AG10803 (cell line): ENCODE measurements around the gene CHAF1B.
A peak's percentile ranks its signal among the peaks of the same experiment; 100 is the strongest.
"Not testable (repeated sequence)": the region's sequence is repeated elsewhere in the genome, so short reads cannot be mapped to it uniquely, and the experiment has no call there.

Experiments used
- DNase-seq: peaks from one replicate; pipeline ENCODE4 v3.0.0; 2010; ENCODE audit warnings: low read depth
- H3K4me3 ChIP-seq: 2 replicates; pipeline ENCODE4 v1.5.1; 2011; ENCODE audit warnings: mild to moderate bottlenecking, low read length, control low read depth
- CTCF ChIP-seq: conservative IDR thresholded peaks from 2 replicates; pipeline ENCODE4 v1.5.1; 2011; ENCODE audit warnings: mild to moderate bottlenecking, low read length, control low read depth, inconsistent platforms

The CHAF1B gene

DNA sequence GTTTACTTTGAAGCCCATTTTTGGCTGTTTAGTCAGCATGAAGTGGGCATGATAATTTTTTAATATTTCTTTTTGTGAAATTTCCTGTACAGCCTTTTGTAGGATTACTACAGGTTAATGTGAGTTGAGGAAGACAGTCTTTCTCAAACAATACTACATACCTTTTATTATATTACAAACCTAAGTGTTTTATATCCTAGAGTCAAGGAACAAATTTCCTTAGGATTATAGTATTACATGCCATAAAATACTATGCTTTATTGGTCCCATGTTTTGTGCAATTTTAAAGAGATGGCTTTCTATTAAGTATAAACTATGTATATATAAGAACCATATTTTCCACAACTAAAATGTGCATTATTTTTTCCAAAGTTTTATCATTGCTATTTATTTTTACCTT, 9.2 kb upstream of the CHAF1B start:
- no peak overlapping the region for H3K4me3 ChIP-seq
- DNase-seq, result no peak
- no peak for TF ChIP-seq CTCF

DNA sequence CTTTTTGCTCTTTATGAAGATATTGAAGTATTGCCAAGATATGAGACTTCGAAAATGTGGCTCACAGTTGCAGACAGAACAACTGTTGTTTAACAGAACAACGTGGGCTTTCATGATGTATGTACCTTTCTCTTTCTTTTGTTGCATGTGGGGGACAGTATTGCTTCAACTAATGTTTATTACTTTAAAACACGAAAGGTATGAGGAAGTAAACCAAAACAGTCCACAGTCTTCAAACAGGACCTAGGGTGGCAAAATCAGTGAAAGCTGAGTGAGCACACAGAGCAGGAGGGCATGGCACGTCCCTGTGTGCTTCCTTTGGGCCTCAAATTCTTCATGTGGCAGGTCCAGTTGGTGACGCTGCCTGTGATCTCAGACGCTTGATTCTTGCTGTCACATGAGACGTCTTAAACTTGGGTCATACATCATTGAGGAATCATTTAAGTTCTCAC, 7.8 kb upstream of the CHAF1B start:
- no peak overlapping the region for H3K4me3 ChIP-seq
- no peak for TF ChIP-seq CTCF
- peak; percentile 36 for DNase-seq

- no peak for DNase-seq
- TF ChIP-seq CTCF, result no peak
- no peak overlapping the region for H3K4me3 ChIP-seq
Measured at GRCh38 chr21:36379251-36379650, 5.9 kb upstream of the CHAF1B start.

DNA sequence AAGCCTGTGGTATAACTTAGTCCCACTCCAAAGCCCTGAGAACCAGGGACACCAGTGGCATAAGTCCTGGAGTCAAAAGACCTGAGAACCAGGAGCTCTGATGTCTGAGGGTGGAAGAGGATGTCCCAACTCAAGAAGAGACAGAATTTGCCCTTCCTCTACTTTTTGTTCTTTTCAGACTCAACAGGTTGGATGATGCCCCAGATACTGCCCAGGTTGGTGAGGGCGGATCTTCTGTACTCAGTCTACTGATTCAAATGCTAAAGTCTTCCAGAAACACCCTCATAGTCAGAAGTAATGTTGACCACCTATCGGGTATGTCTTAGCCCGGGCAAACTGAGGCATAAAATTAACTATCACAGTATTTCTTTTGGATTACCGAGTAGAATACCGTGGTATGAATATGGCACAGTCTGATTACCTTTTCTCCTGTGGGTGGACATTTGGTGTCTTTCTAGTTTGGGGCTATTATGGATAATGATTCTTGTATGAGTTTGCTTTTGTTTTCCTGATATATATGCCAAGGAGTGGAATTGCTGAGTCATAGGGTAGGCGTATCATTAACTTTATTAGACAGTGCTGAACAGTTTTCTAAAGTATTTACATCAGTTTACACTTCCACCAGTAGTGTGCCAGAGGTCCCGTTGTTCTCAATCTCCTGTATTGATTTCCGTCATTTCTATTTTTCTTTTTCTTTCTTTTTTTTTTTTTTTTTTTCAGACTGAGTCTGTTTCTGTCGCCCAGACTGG, 3.2 kb upstream of the CHAF1B start:
- no peak for DNase-seq
- TF ChIP-seq CTCF, result no peak
- H3K4me3 ChIP-seq, result no peak overlapping the region

DNA sequence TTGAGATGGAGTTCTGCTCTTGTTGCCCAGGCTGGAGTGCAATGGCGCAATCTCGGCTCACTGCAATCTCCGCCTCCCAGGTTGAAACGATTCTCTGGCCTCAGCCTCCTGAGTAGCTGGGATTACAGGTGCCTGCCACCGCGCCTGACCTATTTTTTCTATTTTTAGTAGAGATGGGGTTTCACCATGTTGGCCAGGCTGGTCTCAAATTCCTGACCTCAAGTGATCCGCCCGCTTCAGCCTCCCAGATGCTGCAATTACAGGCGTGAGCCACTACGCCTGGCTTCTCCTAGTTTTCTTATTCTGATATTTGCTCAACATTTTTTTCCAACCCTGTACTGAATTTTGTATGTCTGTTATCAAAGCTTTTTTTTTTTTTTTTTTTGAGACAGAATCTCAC, 2.5 kb upstream of the CHAF1B start:
- DNase-seq, H3K4me3 ChIP-seq: not testable (repeated sequence)

DNA sequence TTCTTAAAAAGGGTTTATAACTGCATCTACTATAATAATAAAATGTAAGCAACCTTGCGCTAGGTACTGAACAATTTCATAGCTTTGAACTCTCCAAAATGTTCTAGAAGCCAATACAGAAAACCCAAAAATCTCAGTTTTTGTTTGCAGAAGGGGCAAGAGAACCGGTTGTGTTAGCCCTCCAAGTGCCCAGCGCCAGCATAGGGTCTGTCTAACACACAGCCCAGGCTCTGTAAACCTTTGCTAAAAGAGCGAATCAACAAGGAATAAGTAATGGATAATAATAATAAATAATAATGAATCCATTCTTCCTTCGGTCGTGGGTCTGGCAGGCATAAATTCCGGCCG, 333 bp upstream of the CHAF1B start:
- TF ChIP-seq CTCF, result no peak
- no peak for DNase-seq
- peak overlapping the region; percentile 55 for H3K4me3 ChIP-seq

- no peak for TF ChIP-seq CTCF
- peak; percentile 23 for DNase-seq
- peak overlapping the region; percentile 55 for H3K4me3 ChIP-seq
Measured at GRCh38 chr21:36386031-36386642, 945 bp downstream of the CHAF1B start.
